Measurements from ENCODE around the gene EFR3B. TPM values are rescaled to one million over a fixed set of nuclear protein-coding genes. Genes with fewer than 3 reads are reported as not detected.

EFR3B gene
- total RNA-seq, 2 donors from 2014 or later: 11.0 to 11.8 TPM

GRCh38 chr2:25112113-25112512 lies 70.2 kb downstream of the EFR3B start:
- Histone ChIP-seq H3K9ac (ENCODE audit: extremely low read depth, low read length, poor library complexity, severe bottlenecking) (no peak overlapping the region), H3K4me3 (ENCODE audit: low read length) (no peak overlapping the region), H3K4me1 (ENCODE audit: control insufficient read depth, insufficient read depth, low read length) (peaks cover 4% of the 10 kb centered on the region), H3K36me3 (ENCODE audit: control insufficient read depth, insufficient read depth, low read length) (no peaks in the 10 kb centered on the region), H3K27me3 (ENCODE audit: control insufficient read depth, insufficient read depth, low read length, poor library complexity, severe bottlenecking) (no peaks in the 10 kb centered on the region), H3K27ac (ENCODE audit: low read depth, low read length) (no peak overlapping the region), H3K9me3 (ENCODE audit: control insufficient read depth, low read length) (no peaks in the 10 kb centered on the region)
- Mint-ChIP-seq H3K27me3 (ENCODE audit: insufficient read depth) (no peaks in the 10 kb centered on the region), H3K27ac (no peak overlapping the region), H3K36me3 (ENCODE audit: low read depth) (peaks cover 2% of the 10 kb centered on the region), H3K9me3 (no peaks in the 10 kb centered on the region), H3K4me3 (no peak overlapping the region), H3K4me1 (peaks cover 13% of the 10 kb centered on the region)
- 89 to 100% methylated on average over 2 to 3 of the region's 3 CpGs for WGBS, 2 experiments (ENCODE audit: insufficient coverage in 1 of 2, insufficient read length in 1 of 2)
- TF ChIP-seq CTCF (conservative IDR thresholded peaks at IDR 0.05): no peak
- no peak for DNase-seq

GRCh38 chr2:25115249-25115883 lies 73.5 kb downstream of the EFR3B start:
- no peak for DNase-seq
- Histone ChIP-seq H3K9ac (ENCODE audit: extremely low read depth, low read length, poor library complexity, severe bottlenecking) (no peak overlapping the region), H3K4me3 (ENCODE audit: low read length) (no peak overlapping the region), H3K9me3 (ENCODE audit: control insufficient read depth, low read length) (no peaks in the 10 kb centered on the region), H3K27me3 (ENCODE audit: control insufficient read depth, insufficient read depth, low read length, poor library complexity, severe bottlenecking) (no peaks in the 10 kb centered on the region), H3K27ac (ENCODE audit: low read depth, low read length) (no peak overlapping the region), H3K4me1 (ENCODE audit: control insufficient read depth, insufficient read depth, low read length) (peaks cover 4% of the 10 kb centered on the region), H3K36me3 (ENCODE audit: control insufficient read depth, insufficient read depth, low read length) (no peaks in the 10 kb centered on the region)
- Mint-ChIP-seq H3K9me3 (no peaks in the 10 kb centered on the region), H3K4me3 (no peak overlapping the region), H3K36me3 (ENCODE audit: low read depth) (no peaks in the 10 kb centered on the region), H3K4me1 (peaks cover 13% of the 10 kb centered on the region), H3K27ac (no peak overlapping the region), H3K27me3 (ENCODE audit: insufficient read depth) (no peaks in the 10 kb centered on the region)
- WGBS, 2 experiments (ENCODE audit: insufficient coverage in 1 of 2, insufficient read length in 1 of 2): 93 to 98% methylated on average over 8 to 9 of the region's 9 CpGs
- no peak for TF ChIP-seq CTCF (conservative IDR thresholded peaks at IDR 0.05)

- H3K27ac ChIP-seq (ENCODE audit: low read depth, low read length): no peak overlapping the region
- H3K4me1 ChIP-seq (ENCODE audit: control insufficient read depth, insufficient read depth, low read length): peaks cover 4% of the 10 kb centered on the region
- no peak overlapping the region for H3K9ac ChIP-seq (ENCODE audit: extremely low read depth, low read length, poor library complexity, severe bottlenecking)
- no peaks in the 10 kb centered on the region for H3K36me3 Mint-ChIP-seq (ENCODE audit: low read depth)
- DNase-seq: no peak
- H3K36me3 ChIP-seq (ENCODE audit: control insufficient read depth, insufficient read depth, low read length): no peaks in the 10 kb centered on the region
- no peaks in the 10 kb centered on the region for H3K9me3 ChIP-seq (ENCODE audit: control insufficient read depth, low read length)
- H3K27me3 Mint-ChIP-seq (ENCODE audit: insufficient read depth): no peaks in the 10 kb centered on the region
- H3K4me3 ChIP-seq (ENCODE audit: low read length): no peak overlapping the region
- no peak overlapping the region for H3K4me3 Mint-ChIP-seq
- H3K4me1 Mint-ChIP-seq: peaks cover 13% of the 10 kb centered on the region
- no peak overlapping the region for H3K27ac Mint-ChIP-seq
- WGBS, 2 experiments (ENCODE audit: insufficient coverage in 1 of 2, insufficient read length in 1 of 2): 95 to 96% methylated on average over 3 to 4 of the region's 4 CpGs
- H3K27me3 ChIP-seq (ENCODE audit: control insufficient read depth, insufficient read depth, low read length, poor library complexity, severe bottlenecking): no peaks in the 10 kb centered on the region
- no peaks in the 10 kb centered on the region for H3K9me3 Mint-ChIP-seq
- no peak for TF ChIP-seq CTCF (conservative IDR thresholded peaks at IDR 0.05)
Observed at GRCh38 chr2:25115902-25116301, 74.0 kb downstream of the EFR3B start.

All from endodermal cell (in vitro differentiated cells).